KMS-11 (cell line): Measurements from ENCODE around the gene IGFBPL1.

Source experiments
- H2AFZ ChIP-seq: fragments of 200-600 bp; sonication (generic); 2 replicates; pipeline ENCODE4 v1.6.1; 2016; ENCODE audit warnings: antibody characterized with exemption, mixed run types, low read depth
- H3K27ac ChIP-seq: fragments of 200-600 bp; sonication (generic); 2 replicates; pipeline ENCODE4 v1.6.1; 2016; ENCODE audit warnings: mild to moderate bottlenecking, mixed run types
- H3K27me3 ChIP-seq: fragments of 200-600 bp; sonication (generic); 2 replicates; pipeline ENCODE4 v1.6.1; 2017; ENCODE audit warnings: mild to moderate bottlenecking, low read depth, mixed run types, moderate library complexity; ENCODE audit not compliant: insufficient read depth
- H3K36me3 ChIP-seq: fragments of 200-600 bp; sonication (generic); 2 replicates; pipeline ENCODE4 v1.6.1; 2017; ENCODE audit warnings: mild to moderate bottlenecking, mixed run types; ENCODE audit not compliant: insufficient read depth
- H3K4me1 ChIP-seq: fragments of 200-600 bp; sonication (generic); 2 replicates; pipeline ENCODE4 v1.6.1; 2016; ENCODE audit warnings: mild to moderate bottlenecking, low read depth, mixed run types; ENCODE audit not compliant: poor library complexity, severe bottlenecking
- H3K4me2 ChIP-seq: fragments of 200-600 bp; sonication (generic); 2 replicates; pipeline ENCODE4 v1.7.0; 2016; ENCODE audit warnings: mild to moderate bottlenecking, mixed run types
- H3K4me3 ChIP-seq: fragments of 200-600 bp; sonication (generic); IDR thresholded peaks from 2 replicates; pipeline ENCODE4 v1.6.1; 2017; ENCODE audit warnings: low read depth, low read length, mixed read lengths; ENCODE audit not compliant: insufficient read depth
- H3K79me2 ChIP-seq: fragments of 200-600 bp; sonication (generic); 2 replicates; pipeline ENCODE4 v1.6.1; 2016; ENCODE audit warnings: low read depth, mixed run types; ENCODE audit not compliant: insufficient read depth
- H3K9ac ChIP-seq: fragments of 200-600 bp; sonication (generic); 2 replicates; pipeline ENCODE4 v1.6.1; 2016; ENCODE audit warnings: mild to moderate bottlenecking, mixed run types
- H4K20me1 ChIP-seq: fragments of 200-600 bp; sonication (generic); 2 replicates; pipeline ENCODE4 v1.6.1; 2016; ENCODE audit warnings: mild to moderate bottlenecking, mixed run types; ENCODE audit not compliant: insufficient read depth
- TF ChIP-seq, protein P1 (sequence below): fragments of 200-600 bp; sonication (generic); conservative IDR thresholded peaks from 2 replicates; pipeline ENCODE4 v1.6.1; 2017; ENCODE audit warnings: low read depth, mild to moderate bottlenecking, antibody characterized with exemption, low read length, moderate library complexity, mixed read lengths

The IGFBPL1 gene

DNA sequence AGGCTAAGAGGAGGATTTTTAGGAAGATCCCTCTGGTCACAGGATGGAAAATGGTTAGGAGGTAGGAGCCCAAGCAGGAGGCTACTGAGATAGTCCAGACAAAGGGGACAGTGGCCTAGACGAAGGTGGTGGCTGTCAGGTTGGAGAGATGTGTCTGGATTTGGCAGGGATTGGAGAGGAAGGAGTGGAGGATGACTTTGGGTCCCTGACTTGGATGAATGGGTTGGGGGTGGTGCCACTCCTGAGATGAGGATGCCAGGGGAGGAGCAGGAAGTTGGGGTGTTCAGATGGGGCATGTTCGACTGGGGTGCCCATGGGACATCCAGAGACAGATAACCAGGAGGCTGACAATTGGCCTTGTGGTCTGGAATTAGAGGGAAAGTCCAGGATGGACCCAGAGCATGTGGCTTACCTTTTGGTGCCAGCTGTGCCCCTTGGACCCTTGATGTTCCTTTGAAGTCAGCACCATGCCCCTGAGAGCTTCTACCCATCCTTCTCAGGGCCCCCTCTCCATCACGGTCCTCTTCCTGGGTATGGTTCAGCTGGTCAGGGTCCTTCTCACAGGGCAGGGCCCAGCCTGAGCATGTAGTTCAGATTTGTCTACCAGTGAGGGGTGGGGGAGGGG, 15.1 kb upstream of the IGFBPL1 start:
- H3K36me3 ChIP-seq: no peaks in the 10 kb centered on the region
- H3K4me1 ChIP-seq: no peaks in the 10 kb centered on the region
- no peak overlapping the region for H3K27ac ChIP-seq
- H4K20me1 ChIP-seq: no peaks in the 10 kb centered on the region
- no peak overlapping the region for H2AFZ ChIP-seq
- TF ChIP-seq, protein P1, sequence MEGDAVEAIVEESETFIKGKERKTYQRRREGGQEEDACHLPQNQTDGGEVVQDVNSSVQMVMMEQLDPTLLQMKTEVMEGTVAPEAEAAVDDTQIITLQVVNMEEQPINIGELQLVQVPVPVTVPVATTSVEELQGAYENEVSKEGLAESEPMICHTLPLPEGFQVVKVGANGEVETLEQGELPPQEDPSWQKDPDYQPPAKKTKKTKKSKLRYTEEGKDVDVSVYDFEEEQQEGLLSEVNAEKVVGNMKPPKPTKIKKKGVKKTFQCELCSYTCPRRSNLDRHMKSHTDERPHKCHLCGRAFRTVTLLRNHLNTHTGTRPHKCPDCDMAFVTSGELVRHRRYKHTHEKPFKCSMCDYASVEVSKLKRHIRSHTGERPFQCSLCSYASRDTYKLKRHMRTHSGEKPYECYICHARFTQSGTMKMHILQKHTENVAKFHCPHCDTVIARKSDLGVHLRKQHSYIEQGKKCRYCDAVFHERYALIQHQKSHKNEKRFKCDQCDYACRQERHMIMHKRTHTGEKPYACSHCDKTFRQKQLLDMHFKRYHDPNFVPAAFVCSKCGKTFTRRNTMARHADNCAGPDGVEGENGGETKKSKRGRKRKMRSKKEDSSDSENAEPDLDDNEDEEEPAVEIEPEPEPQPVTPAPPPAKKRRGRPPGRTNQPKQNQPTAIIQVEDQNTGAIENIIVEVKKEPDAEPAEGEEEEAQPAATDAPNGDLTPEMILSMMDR: no peak
- H3K79me2 ChIP-seq: no peaks in the 10 kb centered on the region
- no peak overlapping the region for H3K9ac ChIP-seq
- H3K4me3 ChIP-seq: no peak overlapping the region
- H3K4me2 ChIP-seq: no peak overlapping the region
- no peaks in the 10 kb centered on the region for H3K27me3 ChIP-seq

GRCh38 chr9:38437193-38437823, 13.1 kb upstream of the IGFBPL1 start:
- H3K9ac ChIP-seq: no peak overlapping the region
- no peaks in the 10 kb centered on the region for H3K36me3 ChIP-seq
- no peak overlapping the region for H3K4me2 ChIP-seq
- no peaks in the 10 kb centered on the region for H4K20me1 ChIP-seq
- no peak overlapping the region for H3K4me3 ChIP-seq
- no peak overlapping the region for H3K27ac ChIP-seq
- H2AFZ ChIP-seq: no peak overlapping the region
- H3K27me3 ChIP-seq: no peaks in the 10 kb centered on the region
- TF ChIP-seq, protein P1: no peak
- no peaks in the 10 kb centered on the region for H3K79me2 ChIP-seq
- no peaks in the 10 kb centered on the region for H3K4me1 ChIP-seq

GRCh38 chr9:38436708-38437107, 12.5 kb upstream of the IGFBPL1 start:
- H3K4me3 ChIP-seq: no peak overlapping the region
- H3K4me1 ChIP-seq: no peaks in the 10 kb centered on the region
- H3K27ac ChIP-seq: no peak overlapping the region
- no peaks in the 10 kb centered on the region for H4K20me1 ChIP-seq
- no peak overlapping the region for H3K9ac ChIP-seq
- H3K36me3 ChIP-seq: no peaks in the 10 kb centered on the region
- H3K4me2 ChIP-seq: no peak overlapping the region
- no peaks in the 10 kb centered on the region for H3K27me3 ChIP-seq
- H3K79me2 ChIP-seq: no peaks in the 10 kb centered on the region
- H2AFZ ChIP-seq: no peak overlapping the region
- TF ChIP-seq, protein P1: no peak

DNA sequence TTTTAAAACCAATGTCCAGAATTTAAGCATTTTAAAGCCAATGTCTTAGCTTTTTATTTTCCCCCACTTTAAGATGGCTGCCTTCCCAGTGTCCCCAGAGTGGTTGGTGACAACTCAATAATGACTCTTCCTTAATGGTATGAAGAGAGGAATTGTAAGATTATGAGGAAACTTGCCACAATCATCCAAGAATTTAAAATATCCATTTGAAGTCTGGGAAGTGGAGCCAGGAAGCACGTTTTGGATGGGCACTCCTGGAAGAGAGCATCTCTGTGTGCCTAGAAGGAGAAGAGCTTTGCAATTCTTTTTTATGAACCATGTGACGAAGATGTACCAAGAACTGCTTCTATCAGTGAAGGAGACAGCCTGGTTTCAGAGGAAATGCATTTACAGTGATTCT, 11.3 kb upstream of the IGFBPL1 start:
- TF ChIP-seq, protein P1: no peak
- Histone ChIP-seq H4K20me1 (no peaks in the 10 kb centered on the region), H3K4me2 (no peak overlapping the region)

More for the DNA sequence above, 11.3 kb upstream of the IGFBPL1 start:
- H3K27me3 ChIP-seq: no peaks in the 10 kb centered on the region
- no peaks in the 10 kb centered on the region for H3K79me2 ChIP-seq
- no peak overlapping the region for H3K27ac ChIP-seq
- H3K4me1 ChIP-seq: no peaks in the 10 kb centered on the region
- H3K36me3 ChIP-seq: no peaks in the 10 kb centered on the region
- H3K9ac ChIP-seq: no peak overlapping the region
- no peak overlapping the region for H3K4me3 ChIP-seq
- no peak overlapping the region for H2AFZ ChIP-seq
